ENCODE measurements around the gene IKZF1. TPM values are rescaled to one million over a fixed set of nuclear protein-coding genes. Genes with fewer than 3 reads are reported as not detected.

Gene IKZF1
- total RNA-seq, 1 experiment from 2014 or later, result 0.57 TPM

DNA sequence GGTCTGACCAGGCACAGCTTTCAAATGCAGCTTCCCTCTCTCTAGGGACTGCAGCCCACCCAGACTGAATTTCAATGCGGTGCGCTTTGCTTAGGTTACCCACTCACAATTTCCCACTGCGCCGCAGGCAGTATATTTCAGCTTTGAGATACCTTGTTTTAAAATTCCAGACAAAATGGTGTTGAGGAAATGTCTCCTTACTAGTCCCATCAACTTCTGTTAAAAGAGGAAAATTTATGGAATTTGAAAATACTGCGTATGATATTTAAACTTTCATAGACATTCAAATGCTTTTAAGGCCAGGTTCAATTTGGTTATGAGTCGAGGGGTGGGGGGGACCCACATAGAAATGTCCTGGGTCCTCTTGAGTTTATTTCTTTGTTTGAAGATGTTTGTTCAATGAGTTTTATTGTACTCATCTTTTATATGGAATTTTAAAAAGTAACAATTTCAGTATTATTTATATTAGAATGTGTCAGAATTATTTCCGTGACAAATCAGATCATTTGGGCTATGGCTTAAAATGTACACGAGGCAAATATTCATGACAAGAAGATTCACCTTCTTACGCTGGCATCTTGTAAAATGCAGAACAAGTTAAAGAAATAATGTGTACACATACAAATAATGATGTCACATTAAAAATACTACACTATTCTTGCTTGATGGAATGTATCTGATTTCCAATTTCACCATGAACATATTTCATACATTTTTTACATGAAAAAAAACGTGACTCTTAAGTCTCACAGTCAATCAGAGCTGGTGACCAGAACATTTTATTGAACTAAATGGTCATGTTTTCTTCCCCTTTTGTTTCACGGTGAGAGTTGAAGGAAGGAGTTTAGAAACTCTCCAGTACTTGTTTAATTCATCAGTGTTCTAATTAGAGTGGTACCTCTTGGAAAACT, 1.3 kb downstream of the IKZF1 start:
- no peak overlapping the region for H2AFZ ChIP-seq (ENCODE audit: low read depth, low read length, poor library complexity, severe bottlenecking)
- ATAC-seq (no peak), DNase-seq (ENCODE audit: low read depth, low spot score) (no peak)
- no TSS peak for BruUV-seq (replicated peaks)
- H3K9me3 ChIP-seq (ENCODE audit: control insufficient read depth in 1 of 2, insufficient read depth in 1 of 2, low read depth in 1 of 2, low read length in 2 of 2), result no peaks in the 10 kb centered on the region
- H3K9me2 ChIP-seq (ENCODE audit: insufficient read depth), result no peaks in the 10 kb centered on the region
- H4K20me1 ChIP-seq (ENCODE audit: insufficient read depth), result no peaks in the 10 kb centered on the region
- CTCF ChIA-PET, result no interaction called here
- intact Hi-C loops (cut with micrococcal nuclease), result no loop called here
- POLR2A ChIA-PET, result no interaction called here
- no peak overlapping the region for H3K9ac ChIP-seq (ENCODE audit: low read length)
- H3K27ac ChIP-seq (ENCODE audit: low read depth, low read length), result no peak overlapping the region
- H3K36me3 ChIP-seq (ENCODE audit: control insufficient read depth in 1 of 2, insufficient read depth in 2 of 2, low read length in 2 of 2), result no peaks in the 10 kb centered on the region
- RAD21 ChIA-PET (ENCODE audit: low non-redundant PET in 1 of 2, low total read pairs in 2 of 2, uncharacterized antibody in 2 of 2, unreplicated experiment in 2 of 2), result no interaction called here
- H3K4me2 ChIP-seq (ENCODE audit: low read length), result no peak overlapping the region
- no peak overlapping the region for H3K4me3 ChIP-seq (replicated peaks in 1 of 2; ENCODE audit: low read depth in 1 of 2, low read length in 2 of 2)
- 0 out of 2 replicates have a peak, but pooled peaks cover 5% of the 10 kb centered on the region for H3K27me3 ChIP-seq (ENCODE audit: insufficient read depth, low read length)
- no peaks in the 10 kb centered on the region for H3K79me2 ChIP-seq (ENCODE audit: insufficient read depth, low read length)
- H3K4me1 ChIP-seq (ENCODE audit: control insufficient read depth in 1 of 2, insufficient read depth in 2 of 2, low read length in 2 of 2), result no peaks in the 10 kb centered on the region
- TF ChIP-seq CEBPB (IDR thresholded peaks at IDR 0.05; ENCODE audit: low read depth), result no peak
- TF ChIP-seq SP1 (IDR thresholded peaks at IDR 0.05; ENCODE audit: low read depth), result no peak
- no peak for TF ChIP-seq POLR2AphosphoS5 (IDR thresholded peaks at IDR 0.05; ENCODE audit: low read depth, low read length)
- TF ChIP-seq TCF7L2 (IDR thresholded peaks at IDR 0.05; ENCODE audit: borderline replicate concordance, extremely low read depth, insufficient read depth, insufficient read length), result no peak

DNA sequence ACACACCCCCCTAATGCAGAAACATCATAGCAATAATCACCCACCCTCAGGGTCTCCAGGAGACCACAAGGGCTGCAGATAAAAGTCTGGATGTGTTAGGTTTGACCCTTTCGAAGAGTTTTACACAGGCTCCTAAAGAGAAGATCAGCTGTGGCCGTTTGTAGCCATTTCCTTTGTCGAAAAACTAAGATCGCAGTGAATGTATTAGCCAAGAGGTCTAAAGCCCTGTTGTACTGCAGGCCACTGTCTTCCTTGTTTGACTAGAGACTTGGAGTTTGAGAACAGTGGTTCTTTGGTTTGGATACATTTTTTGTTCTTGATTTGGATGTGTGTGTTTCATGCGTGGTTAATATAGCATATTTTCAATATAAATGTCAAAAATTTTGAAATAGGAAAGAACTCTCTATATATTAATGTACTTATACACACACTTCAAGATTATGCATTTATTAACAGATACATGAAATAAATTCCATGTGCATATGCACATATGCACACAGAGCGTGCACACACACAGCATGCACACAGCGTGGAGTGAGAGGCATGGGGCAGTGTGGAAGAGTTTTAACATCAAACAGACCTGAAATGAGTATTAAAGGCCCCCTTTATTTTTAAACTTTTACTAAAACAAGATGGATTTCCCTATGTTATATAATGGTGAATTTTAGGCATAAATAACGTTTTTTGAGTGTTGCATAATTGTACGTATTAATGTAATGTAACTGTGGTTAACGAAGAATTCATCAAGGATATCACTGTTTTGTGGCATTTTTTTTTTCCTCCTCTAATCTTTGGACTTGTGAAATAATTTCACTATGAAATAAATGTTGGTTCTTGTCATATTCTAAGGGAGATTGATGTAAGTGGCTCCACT, 2.2 kb downstream of the IKZF1 start:
- H2AFZ ChIP-seq (ENCODE audit: low read depth, low read length, poor library complexity, severe bottlenecking), result no peak overlapping the region
- no peaks in the 10 kb centered on the region for H4K20me1 ChIP-seq (ENCODE audit: insufficient read depth)
- no peaks in the 10 kb centered on the region for H3K36me3 ChIP-seq (ENCODE audit: control insufficient read depth in 1 of 2, insufficient read depth in 2 of 2, low read length in 2 of 2)
- H3K79me2 ChIP-seq (ENCODE audit: insufficient read depth, low read length), result no peaks in the 10 kb centered on the region
- RAD21 ChIA-PET (ENCODE audit: low non-redundant PET in 1 of 2, low total read pairs in 2 of 2, uncharacterized antibody in 2 of 2, unreplicated experiment in 2 of 2), result no interaction called here
- CTCF ChIA-PET, result no interaction called here
- intact Hi-C loops (cut with micrococcal nuclease), result no loop called here
- ATAC-seq, result no peak
- no TSS peak for BruUV-seq (replicated peaks)
- no peaks in the 10 kb centered on the region for H3K9me2 ChIP-seq (ENCODE audit: insufficient read depth)
- H3K4me2 ChIP-seq (ENCODE audit: low read length), result no peak overlapping the region
- no peaks in the 10 kb centered on the region for H3K4me1 ChIP-seq (ENCODE audit: control insufficient read depth in 1 of 2, insufficient read depth in 2 of 2, low read length in 2 of 2)
- no peak for DNase-seq (ENCODE audit: low read depth, low spot score)
- no peak overlapping the region for H3K27ac ChIP-seq (ENCODE audit: low read depth, low read length)
- no peak overlapping the region for H3K4me3 ChIP-seq (replicated peaks in 1 of 2; ENCODE audit: low read depth in 1 of 2, low read length in 2 of 2)
- POLR2A ChIA-PET, result no interaction called here
- H3K27me3 ChIP-seq (ENCODE audit: insufficient read depth, low read length), result 0 out of 2 replicates have a peak, but pooled peaks cover 5% of the 10 kb centered on the region
- no peak overlapping the region for H3K9ac ChIP-seq (ENCODE audit: low read length)
- H3K9me3 ChIP-seq (ENCODE audit: control insufficient read depth in 1 of 2, insufficient read depth in 1 of 2, low read depth in 1 of 2, low read length in 2 of 2), result no peaks in the 10 kb centered on the region
- TF ChIP-seq, protein P1, sequence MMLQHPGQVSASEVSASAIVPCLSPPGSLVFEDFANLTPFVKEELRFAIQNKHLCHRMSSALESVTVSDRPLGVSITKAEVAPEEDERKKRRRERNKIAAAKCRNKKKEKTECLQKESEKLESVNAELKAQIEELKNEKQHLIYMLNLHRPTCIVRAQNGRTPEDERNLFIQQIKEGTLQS (IDR thresholded peaks at IDR 0.05), result no peak
- TF ChIP-seq, protein P2, sequence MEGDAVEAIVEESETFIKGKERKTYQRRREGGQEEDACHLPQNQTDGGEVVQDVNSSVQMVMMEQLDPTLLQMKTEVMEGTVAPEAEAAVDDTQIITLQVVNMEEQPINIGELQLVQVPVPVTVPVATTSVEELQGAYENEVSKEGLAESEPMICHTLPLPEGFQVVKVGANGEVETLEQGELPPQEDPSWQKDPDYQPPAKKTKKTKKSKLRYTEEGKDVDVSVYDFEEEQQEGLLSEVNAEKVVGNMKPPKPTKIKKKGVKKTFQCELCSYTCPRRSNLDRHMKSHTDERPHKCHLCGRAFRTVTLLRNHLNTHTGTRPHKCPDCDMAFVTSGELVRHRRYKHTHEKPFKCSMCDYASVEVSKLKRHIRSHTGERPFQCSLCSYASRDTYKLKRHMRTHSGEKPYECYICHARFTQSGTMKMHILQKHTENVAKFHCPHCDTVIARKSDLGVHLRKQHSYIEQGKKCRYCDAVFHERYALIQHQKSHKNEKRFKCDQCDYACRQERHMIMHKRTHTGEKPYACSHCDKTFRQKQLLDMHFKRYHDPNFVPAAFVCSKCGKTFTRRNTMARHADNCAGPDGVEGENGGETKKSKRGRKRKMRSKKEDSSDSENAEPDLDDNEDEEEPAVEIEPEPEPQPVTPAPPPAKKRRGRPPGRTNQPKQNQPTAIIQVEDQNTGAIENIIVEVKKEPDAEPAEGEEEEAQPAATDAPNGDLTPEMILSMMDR (IDR thresholded peaks at IDR 0.05 in 2 of 3, conservative IDR thresholded peaks at IDR 0.05 in 1 of 3; ENCODE audit: borderline replicate concordance in 1 of 3, insufficient read depth in 1 of 3, low read depth in 2 of 3, low read length in 2 of 3), result no peak
- no peak for TF ChIP-seq CBX3 (IDR thresholded peaks at IDR 0.05; ENCODE audit: low read depth)
- TF ChIP-seq EZH2phosphoT487 (IDR thresholded peaks at IDR 0.05; ENCODE audit: borderline replicate concordance), result no peak
- TF ChIP-seq, protein P3, sequence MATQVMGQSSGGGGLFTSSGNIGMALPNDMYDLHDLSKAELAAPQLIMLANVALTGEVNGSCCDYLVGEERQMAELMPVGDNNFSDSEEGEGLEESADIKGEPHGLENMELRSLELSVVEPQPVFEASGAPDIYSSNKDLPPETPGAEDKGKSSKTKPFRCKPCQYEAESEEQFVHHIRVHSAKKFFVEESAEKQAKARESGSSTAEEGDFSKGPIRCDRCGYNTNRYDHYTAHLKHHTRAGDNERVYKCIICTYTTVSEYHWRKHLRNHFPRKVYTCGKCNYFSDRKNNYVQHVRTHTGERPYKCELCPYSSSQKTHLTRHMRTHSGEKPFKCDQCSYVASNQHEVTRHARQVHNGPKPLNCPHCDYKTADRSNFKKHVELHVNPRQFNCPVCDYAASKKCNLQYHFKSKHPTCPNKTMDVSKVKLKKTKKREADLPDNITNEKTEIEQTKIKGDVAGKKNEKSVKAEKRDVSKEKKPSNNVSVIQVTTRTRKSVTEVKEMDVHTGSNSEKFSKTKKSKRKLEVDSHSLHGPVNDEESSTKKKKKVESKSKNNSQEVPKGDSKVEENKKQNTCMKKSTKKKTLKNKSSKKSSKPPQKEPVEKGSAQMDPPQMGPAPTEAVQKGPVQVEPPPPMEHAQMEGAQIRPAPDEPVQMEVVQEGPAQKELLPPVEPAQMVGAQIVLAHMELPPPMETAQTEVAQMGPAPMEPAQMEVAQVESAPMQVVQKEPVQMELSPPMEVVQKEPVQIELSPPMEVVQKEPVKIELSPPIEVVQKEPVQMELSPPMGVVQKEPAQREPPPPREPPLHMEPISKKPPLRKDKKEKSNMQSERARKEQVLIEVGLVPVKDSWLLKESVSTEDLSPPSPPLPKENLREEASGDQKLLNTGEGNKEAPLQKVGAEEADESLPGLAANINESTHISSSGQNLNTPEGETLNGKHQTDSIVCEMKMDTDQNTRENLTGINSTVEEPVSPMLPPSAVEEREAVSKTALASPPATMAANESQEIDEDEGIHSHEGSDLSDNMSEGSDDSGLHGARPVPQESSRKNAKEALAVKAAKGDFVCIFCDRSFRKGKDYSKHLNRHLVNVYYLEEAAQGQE (IDR thresholded peaks at IDR 0.05; ENCODE audit: low read depth), result no peak
- TF ChIP-seq CEBPB (IDR thresholded peaks at IDR 0.05; ENCODE audit: low read depth), result no peak
- no peak for TF ChIP-seq ELF1 (IDR thresholded peaks at IDR 0.05; ENCODE audit: borderline replicate concordance, low read depth)
- TF ChIP-seq ZNF274 (IDR thresholded peaks at IDR 0.05; ENCODE audit: low read depth, low read length), result no peak
